Measurements from ENCODE around the gene TMEM231.
"Not testable (repeated sequence)": the region's sequence is repeated elsewhere in the genome, so short reads cannot be mapped to it uniquely, and the experiment has no call there.

The TMEM231 gene

GRCh38 chr16:75532142-75532765, 23.8 kb downstream of the TMEM231 start:
- no peak for DNase-seq (ENCODE audit: low spot score)

GRCh38 chr16:75529959-75530358, 26.1 kb downstream of the TMEM231 start:
- no peak for DNase-seq (ENCODE audit: low spot score)

GRCh38 chr16:75529056-75529905, 26.8 kb downstream of the TMEM231 start:
- no peak for DNase-seq (ENCODE audit: low spot score)

- DNase-seq (ENCODE audit: low spot score): peak; percentile 65
Measured at GRCh38 chr16:75527825-75528299, 28.2 kb downstream of the TMEM231 start.

- DNase-seq (ENCODE audit: low spot score): no peak
Measured at GRCh38 chr16:75526032-75526790, 29.8 kb downstream of the TMEM231 start.

GRCh38 chr16:75519175-75519574, 36.9 kb downstream of the TMEM231 start:
- DNase-seq (ENCODE audit: low spot score): no peak

GRCh38 chr16:75516189-75516966, 39.7 kb downstream of the TMEM231 start:
- not testable (repeated sequence) for DNase-seq (ENCODE audit: low spot score)

GRCh38 chr16:75514296-75514695, 41.8 kb downstream of the TMEM231 start:
- DNase-seq (ENCODE audit: low spot score): no peak

GRCh38 chr16:75506574-75506973, 49.5 kb downstream of the TMEM231 start:
- no peak for DNase-seq (ENCODE audit: low spot score)

GRCh38 chr16:75506107-75506506, 49.9 kb downstream of the TMEM231 start:
- DNase-seq (ENCODE audit: low spot score): no peak

- DNase-seq (ENCODE audit: low spot score): no peak
Measured at GRCh38 chr16:75503801-75504200, 52.3 kb downstream of the TMEM231 start.

GRCh38 chr16:75502916-75503605, 53.0 kb downstream of the TMEM231 start:
- no peak for DNase-seq (ENCODE audit: low spot score)

- DNase-seq (ENCODE audit: low spot score): not testable (repeated sequence)
Measured at GRCh38 chr16:75501820-75502219, 54.2 kb downstream of the TMEM231 start.

GRCh38 chr16:75501359-75501758, 54.7 kb downstream of the TMEM231 start:
- DNase-seq (ENCODE audit: low spot score): no peak

- not testable (repeated sequence) for DNase-seq (ENCODE audit: low spot score)
Measured at GRCh38 chr16:75498605-75499322, 57.3 kb downstream of the TMEM231 start.

- no peak for DNase-seq (ENCODE audit: low spot score)
Measured at GRCh38 chr16:75497558-75497957, 58.5 kb downstream of the TMEM231 start.

GRCh38 chr16:75495076-75495674, 60.9 kb downstream of the TMEM231 start, which contains the start of gene CHST6:
CHST6 (minus strand) TSS chr16:75495441; CDS start chr16:75479828, 15,613 bp downstream.
- peak; percentile 86 for DNase-seq (ENCODE audit: low spot score)

- DNase-seq (ENCODE audit: low spot score): no peak
Measured at GRCh38 chr16:75494661-75495075, 61.4 kb downstream of the TMEM231 start.

- no peak for DNase-seq (ENCODE audit: low spot score)
Measured at GRCh38 chr16:75494184-75494583, 61.9 kb downstream of the TMEM231 start.

- DNase-seq (ENCODE audit: low spot score): no peak
Measured at GRCh38 chr16:75491876-75492275, 64.2 kb downstream of the TMEM231 start.

All from HuH-7 (cell line).